Cardiac muscle cell (in vitro differentiated cells and primary cell): ENCODE measurements around the gene PHLDA2. TPM values are rescaled to one million over a fixed set of nuclear protein-coding genes. Genes with fewer than 3 reads are reported as not detected.

ENCODE experiments used
- DNase-seq, 2 donors: peaks; one replicate each; pipeline versions ENCODE4 v3.0.0 to v3.0.0-alpha.2; 2010 to 2017; ENCODE audit warnings: low read depth in 1 of 2, low spot score in 1 of 2
- H3K27ac ChIP-seq: fragments of 200-600 bp; sonication (generic); 2 replicates; pipeline ENCODE4 v1.5.1; 2016
- H3K27me3 ChIP-seq: fragments of 200-600 bp; sonication (generic); 2 replicates; pipeline ENCODE4 v1.6.0; 2016; ENCODE audit warnings: control low read depth
- H3K36me3 ChIP-seq: fragments of 200-600 bp; sonication (generic); 2 replicates; pipeline ENCODE4 v1.5.1; 2016; ENCODE audit warnings: control low read depth
- H3K4me1 ChIP-seq: fragments of 200-600 bp; sonication (generic); 2 replicates; pipeline ENCODE4 v1.8.1; 2017; ENCODE audit warnings: low read depth, mild to moderate bottlenecking, mixed run types
- H3K4me3 ChIP-seq: fragments of 200-600 bp; sonication (generic); 2 replicates; pipeline ENCODE4 v1.5.1; 2016; ENCODE audit warnings: mild to moderate bottlenecking
- H3K9me3 ChIP-seq: fragments of 200-600 bp; sonication (generic); 2 replicates; pipeline ENCODE4 v1.5.1; 2017; ENCODE audit warnings: low read depth, mild to moderate bottlenecking, control low read depth
- polyA plus RNA-seq: library from polyadenylated mRNA; unstranded; fragments of >200 nt; fragmentation: Nextera tagmentation; extraction: Ambion mirVana; gene quantifications from 2 replicates; pipeline ENCODE4 v1.2.1, GENCODE V29; 2016
- total RNA-seq: library from RNA; depleted of rRNA; stranded (reverse); fragments of >200 nt; gene quantifications from 2 replicates; pipeline ENCODE4 v1.2.3, GENCODE V29; 2016
- TF ChIP-seq, protein P1 (sequence below): IDR thresholded peaks from 2 replicates; pipeline ENCODE4 v1.5.1; 2012; ENCODE audit warnings: low read depth, mild to moderate bottlenecking, low read length

Gene PHLDA2
- total and polyA plus RNA-seq, 2 experiments from 2014 or later: 0.73 to 1.1 TPM

DNA sequence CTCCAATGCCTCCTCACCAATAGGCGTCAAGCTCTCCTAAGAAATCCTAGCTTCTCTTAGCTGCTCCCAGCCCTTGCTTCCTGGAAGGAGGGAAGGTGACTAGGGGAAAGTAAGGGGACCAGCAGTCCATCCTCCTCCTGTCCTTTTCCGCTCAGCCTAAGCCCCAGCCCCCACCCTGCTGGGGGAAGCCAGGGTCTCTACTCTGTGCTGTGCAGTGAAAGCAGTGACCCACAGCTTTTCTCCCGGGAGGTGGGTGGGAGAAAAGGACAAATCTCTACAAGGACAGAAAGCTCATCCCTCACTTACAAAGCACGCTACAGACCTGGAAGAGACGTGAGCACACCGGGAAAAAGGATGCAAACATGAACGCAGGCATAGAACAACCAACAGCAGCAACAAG lies 30.9 kb upstream of the PHLDA2 start:
- H3K36me3 ChIP-seq: peaks cover 55% of the 10 kb centered on the region
- no peaks in the 10 kb centered on the region for H3K27me3 ChIP-seq
- no peak overlapping the region for H3K4me3 ChIP-seq
- H3K27ac ChIP-seq: peak overlapping the region; percentile 80
- peaks cover 18% of the 10 kb centered on the region for H3K4me1 ChIP-seq
- TF ChIP-seq, protein P1, sequence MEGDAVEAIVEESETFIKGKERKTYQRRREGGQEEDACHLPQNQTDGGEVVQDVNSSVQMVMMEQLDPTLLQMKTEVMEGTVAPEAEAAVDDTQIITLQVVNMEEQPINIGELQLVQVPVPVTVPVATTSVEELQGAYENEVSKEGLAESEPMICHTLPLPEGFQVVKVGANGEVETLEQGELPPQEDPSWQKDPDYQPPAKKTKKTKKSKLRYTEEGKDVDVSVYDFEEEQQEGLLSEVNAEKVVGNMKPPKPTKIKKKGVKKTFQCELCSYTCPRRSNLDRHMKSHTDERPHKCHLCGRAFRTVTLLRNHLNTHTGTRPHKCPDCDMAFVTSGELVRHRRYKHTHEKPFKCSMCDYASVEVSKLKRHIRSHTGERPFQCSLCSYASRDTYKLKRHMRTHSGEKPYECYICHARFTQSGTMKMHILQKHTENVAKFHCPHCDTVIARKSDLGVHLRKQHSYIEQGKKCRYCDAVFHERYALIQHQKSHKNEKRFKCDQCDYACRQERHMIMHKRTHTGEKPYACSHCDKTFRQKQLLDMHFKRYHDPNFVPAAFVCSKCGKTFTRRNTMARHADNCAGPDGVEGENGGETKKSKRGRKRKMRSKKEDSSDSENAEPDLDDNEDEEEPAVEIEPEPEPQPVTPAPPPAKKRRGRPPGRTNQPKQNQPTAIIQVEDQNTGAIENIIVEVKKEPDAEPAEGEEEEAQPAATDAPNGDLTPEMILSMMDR: no peak
- DNase-seq: no peak
- H3K9me3 ChIP-seq: no peaks in the 10 kb centered on the region

DNA sequence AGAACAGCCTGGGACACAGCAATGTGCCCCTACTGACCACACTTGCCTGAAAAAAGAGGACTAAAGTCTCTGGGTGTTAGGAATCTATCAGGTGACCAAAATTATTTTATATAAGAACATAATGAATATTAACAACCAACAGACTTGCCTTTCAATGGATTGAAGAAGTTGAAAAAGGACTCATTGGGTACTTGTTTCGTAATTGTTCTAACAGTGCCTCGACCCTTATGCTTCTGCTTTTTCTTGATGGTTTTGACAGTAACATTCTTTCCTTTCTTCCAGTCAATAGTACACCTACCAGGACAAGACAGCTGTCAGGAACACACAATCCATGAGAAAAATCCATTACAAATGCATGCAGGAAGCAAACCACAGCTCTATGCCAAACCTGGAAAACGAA lies 29.0 kb upstream of the PHLDA2 start:
- H3K4me1 ChIP-seq: peaks cover 18% of the 10 kb centered on the region
- peaks cover 50% of the 10 kb centered on the region for H3K36me3 ChIP-seq
- H3K9me3 ChIP-seq: no peaks in the 10 kb centered on the region
- TF ChIP-seq, protein P1: no peak
- H3K4me3 ChIP-seq: no peak overlapping the region
- H3K27ac ChIP-seq: no peak overlapping the region
- no peaks in the 10 kb centered on the region for H3K27me3 ChIP-seq
- DNase-seq: no peak

DNA sequence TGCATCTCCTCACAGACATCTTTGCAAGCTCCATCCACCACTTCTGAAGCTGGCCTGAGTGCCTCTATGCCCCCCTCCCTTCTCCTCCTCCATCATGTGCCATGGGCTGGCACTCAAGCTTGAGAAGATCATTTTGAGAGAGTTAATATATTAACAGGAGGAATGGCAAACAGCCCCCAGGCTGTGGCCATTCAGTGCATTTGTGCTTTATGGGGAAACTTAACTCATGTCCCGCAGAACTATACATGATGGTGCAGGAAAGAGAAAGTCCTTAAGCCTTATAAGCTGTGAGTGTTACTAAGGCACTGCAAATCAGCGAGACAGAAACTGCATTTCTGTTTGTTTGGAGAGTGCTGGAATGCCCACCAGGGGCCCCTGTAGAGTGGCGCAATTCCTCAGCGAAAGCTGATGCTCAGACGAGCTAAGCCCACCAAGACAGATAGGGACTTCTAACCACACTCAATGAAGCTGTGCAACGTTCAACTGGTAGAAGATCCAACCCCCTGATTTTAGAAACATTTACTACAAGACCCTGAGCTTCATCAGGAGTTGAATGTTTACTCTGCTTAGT lies 26.8 kb upstream of the PHLDA2 start:
- TF ChIP-seq, protein P1: no peak
- Histone ChIP-seq H3K36me3 (peaks cover 73% of the 10 kb centered on the region), H3K27ac (peak overlapping the region; percentile 39), H3K4me3 (no peak overlapping the region), H3K27me3 (no peaks in the 10 kb centered on the region), H3K4me1 (peaks cover 18% of the 10 kb centered on the region), H3K9me3 (no peaks in the 10 kb centered on the region)
- no peak for DNase-seq

DNA sequence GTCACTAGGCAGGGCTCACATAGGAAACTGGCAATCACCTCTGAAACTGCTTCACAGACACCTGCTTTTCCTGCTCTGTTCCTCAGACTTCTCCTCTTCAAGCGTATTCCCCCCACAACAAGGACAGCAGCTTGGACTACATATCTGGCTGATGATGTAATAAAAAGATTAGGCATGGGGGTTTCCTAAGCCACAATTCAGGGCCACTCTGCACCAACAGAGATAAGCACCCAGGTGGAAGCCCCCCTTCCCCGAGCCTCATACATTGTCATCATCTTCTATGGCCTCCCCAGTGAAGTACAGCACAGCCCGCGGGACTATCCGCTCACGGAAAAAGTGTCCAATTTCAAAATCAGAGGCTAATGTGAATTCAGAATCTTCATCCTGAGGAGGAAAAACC lies 25.0 kb upstream of the PHLDA2 start:
- H3K36me3 ChIP-seq: peaks cover 82% of the 10 kb centered on the region
- no peak for DNase-seq
- TF ChIP-seq, protein P1: no peak
- H3K4me3 ChIP-seq: no peak overlapping the region
- no peak overlapping the region for H3K27ac ChIP-seq
- H3K27me3 ChIP-seq: no peaks in the 10 kb centered on the region
- H3K9me3 ChIP-seq: no peaks in the 10 kb centered on the region
- peaks cover 2% of the 10 kb centered on the region for H3K4me1 ChIP-seq

DNA sequence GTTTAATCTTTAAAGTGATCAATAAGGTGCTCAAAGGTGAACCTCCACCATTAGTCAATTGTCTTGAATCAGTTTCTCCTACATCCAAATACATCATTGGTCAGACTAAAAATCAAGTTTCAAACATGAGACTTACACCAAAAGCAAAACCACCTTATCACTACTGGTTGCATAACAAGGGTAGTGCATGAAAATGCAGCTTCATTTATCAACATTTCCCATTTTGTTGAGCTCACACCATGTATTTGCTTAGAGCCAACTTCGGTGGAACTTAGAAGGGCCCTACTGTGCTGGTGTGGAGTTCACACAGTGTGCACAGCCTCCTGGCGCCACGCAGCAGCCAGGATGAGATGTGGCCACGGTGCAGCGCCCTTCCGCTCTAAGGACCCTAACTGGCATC lies 23.1 kb upstream of the PHLDA2 start:
- DNase-seq: peak in 1 of 2 donors; percentile 22
- Histone ChIP-seq H3K4me3 (no peak overlapping the region), H3K36me3 (peaks cover 71% of the 10 kb centered on the region), H3K27me3 (no peaks in the 10 kb centered on the region), H3K4me1 (no peaks in the 10 kb centered on the region), H3K9me3 (no peaks in the 10 kb centered on the region), H3K27ac (no peak overlapping the region)
- TF ChIP-seq, protein P1: no peak
